GM12878 (cell line): ENCODE data around the gene PKN3.

Experiments used
- GATAD2B ChIP-seq: fragments of 450-650 bp; conservative IDR thresholded peaks from 2 replicates; pipeline ENCODE4 v1.6.1; 2017; ENCODE audit warnings: low read depth, mild to moderate bottlenecking, moderate library complexity
- POLR2AphosphoS5 ChIP-seq: IDR thresholded peaks from 2 replicates; pipeline ENCODE4 v1.6.1; 2011; ENCODE audit warnings: mild to moderate bottlenecking, low read length, inconsistent platforms
- TCF7 ChIP-seq: IDR thresholded peaks from 2 replicates; pipeline ENCODE4 v1.6.1; 2014; ENCODE audit warnings: antibody characterized with exemption, borderline replicate concordance

GRCh38 chr9:128675382-128675781 is 26.9 kb upstream of the PKN3 start:
- no peak for TF ChIP-seq GATAD2B
- TF ChIP-seq POLR2AphosphoS5: no peak
- no peak for TF ChIP-seq TCF7
